ENCODE measurements around the gene VPS45.

- TF ChIP-seq, protein P1, sequence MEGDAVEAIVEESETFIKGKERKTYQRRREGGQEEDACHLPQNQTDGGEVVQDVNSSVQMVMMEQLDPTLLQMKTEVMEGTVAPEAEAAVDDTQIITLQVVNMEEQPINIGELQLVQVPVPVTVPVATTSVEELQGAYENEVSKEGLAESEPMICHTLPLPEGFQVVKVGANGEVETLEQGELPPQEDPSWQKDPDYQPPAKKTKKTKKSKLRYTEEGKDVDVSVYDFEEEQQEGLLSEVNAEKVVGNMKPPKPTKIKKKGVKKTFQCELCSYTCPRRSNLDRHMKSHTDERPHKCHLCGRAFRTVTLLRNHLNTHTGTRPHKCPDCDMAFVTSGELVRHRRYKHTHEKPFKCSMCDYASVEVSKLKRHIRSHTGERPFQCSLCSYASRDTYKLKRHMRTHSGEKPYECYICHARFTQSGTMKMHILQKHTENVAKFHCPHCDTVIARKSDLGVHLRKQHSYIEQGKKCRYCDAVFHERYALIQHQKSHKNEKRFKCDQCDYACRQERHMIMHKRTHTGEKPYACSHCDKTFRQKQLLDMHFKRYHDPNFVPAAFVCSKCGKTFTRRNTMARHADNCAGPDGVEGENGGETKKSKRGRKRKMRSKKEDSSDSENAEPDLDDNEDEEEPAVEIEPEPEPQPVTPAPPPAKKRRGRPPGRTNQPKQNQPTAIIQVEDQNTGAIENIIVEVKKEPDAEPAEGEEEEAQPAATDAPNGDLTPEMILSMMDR (IDR thresholded peaks at IDR 0.05): no peak
- TF ChIP-seq POLR2A (IDR thresholded peaks at IDR 0.05; ENCODE audit: low read depth): no peak
Measured at GRCh38 chr1:150111670-150112069, 44.1 kb downstream of the VPS45 start.
